Activated naive CD4-positive, alpha-beta T cell treated with anti-CD3 and anti-CD28 coated beads, Interleukin-2, amount 50 U/mL, for 24 hours (primary cell): ENCODE measurements around the gene OBSL1.

Experiments used
- H3K27ac Mint-ChIP-seq: one replicate; pipeline ENCODE4 v1.8.0; 2021; ENCODE audit warnings: mild to moderate bottlenecking, mixed read lengths
- H3K27me3 Mint-ChIP-seq: one replicate; pipeline ENCODE4 v1.8.0; 2021; ENCODE audit warnings: mixed read lengths
- H3K36me3 Mint-ChIP-seq: one replicate; pipeline ENCODE4 v1.8.0; 2021; ENCODE audit warnings: mixed read lengths
- H3K4me1 Mint-ChIP-seq: one replicate; pipeline ENCODE4 v1.8.0; 2021; ENCODE audit warnings: mixed read lengths
- H3K4me3 Mint-ChIP-seq: one replicate; pipeline ENCODE4 v1.8.0; 2021; ENCODE audit warnings: mild to moderate bottlenecking, mixed read lengths
- H3K9me3 Mint-ChIP-seq: one replicate; pipeline ENCODE4 v1.8.0; 2021; ENCODE audit warnings: mixed read lengths

Gene OBSL1

DNA sequence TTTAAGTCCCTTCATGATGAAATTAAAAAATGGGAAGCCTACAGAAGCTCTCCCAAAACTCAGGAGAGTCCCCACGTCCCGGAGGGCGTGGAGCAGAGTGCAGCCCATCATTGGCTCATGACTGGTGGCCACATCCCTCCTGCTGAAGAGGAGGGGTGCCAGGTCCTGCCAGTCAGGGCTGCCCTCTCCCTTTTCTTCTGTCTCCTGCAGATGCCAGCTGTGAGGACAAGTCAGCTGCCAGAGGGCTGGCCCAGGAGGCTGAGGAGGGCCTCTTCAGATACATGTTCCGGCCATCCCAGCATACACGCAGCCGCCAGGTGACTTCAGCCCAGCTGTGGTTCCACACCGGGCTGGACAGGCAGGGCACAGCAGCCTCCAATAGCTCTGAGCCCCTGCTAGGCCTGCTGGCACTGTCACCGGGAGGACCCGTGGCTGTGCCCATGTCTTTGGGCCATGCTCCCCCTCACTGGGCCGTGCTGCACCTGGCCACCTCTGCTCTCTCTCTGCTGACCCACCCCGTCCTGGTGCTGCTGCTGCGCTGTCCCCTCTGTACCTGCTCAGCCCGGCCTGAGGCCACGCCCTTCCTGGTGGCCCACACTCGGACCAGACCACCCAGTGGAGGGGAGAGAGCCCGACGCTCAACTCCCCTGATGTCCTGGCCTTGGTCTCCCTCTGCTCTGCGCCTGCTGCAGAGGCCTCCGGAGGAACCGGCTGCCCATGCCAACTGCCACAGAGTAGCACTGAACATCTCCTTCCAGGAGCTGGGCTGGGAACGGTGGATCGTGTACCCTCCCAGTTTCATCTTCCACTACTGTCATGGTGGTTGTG is 3.4 kb upstream of the OBSL1 start:
- no peaks in the 10 kb centered on the region for H3K4me1 Mint-ChIP-seq
- no peak overlapping the region for H3K4me3 Mint-ChIP-seq
- H3K9me3 Mint-ChIP-seq = no peaks in the 10 kb centered on the region
- H3K27ac Mint-ChIP-seq = no peak overlapping the region
- H3K27me3 Mint-ChIP-seq = peaks cover 23% of the 10 kb centered on the region
- H3K36me3 Mint-ChIP-seq = no peaks in the 10 kb centered on the region

DNA sequence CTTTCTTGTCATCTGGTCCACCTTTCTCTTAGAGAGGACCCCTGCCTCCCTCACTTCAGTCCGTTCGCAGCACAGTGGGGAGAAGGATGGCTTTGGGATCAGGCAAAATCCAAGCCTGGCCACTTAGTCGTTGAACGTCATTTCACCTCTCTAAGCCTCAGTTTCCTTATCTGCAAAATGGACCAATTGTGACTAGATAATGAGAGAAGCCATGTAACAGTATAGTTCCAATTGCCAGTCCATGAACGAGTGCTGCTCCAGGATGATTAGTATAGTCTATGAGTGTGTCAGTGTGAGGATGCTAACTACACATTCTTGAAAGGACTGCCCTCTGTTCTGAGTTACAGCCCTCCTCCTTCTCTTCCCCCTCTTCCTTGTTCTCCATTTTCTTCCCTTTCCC is 1.8 kb upstream of the OBSL1 start:
- no peak overlapping the region for H3K4me3 Mint-ChIP-seq
- H3K9me3 Mint-ChIP-seq = no peaks in the 10 kb centered on the region
- H3K27ac Mint-ChIP-seq = peak overlapping the region; percentile 35
- no peaks in the 10 kb centered on the region for H3K4me1 Mint-ChIP-seq
- peaks cover 32% of the 10 kb centered on the region for H3K27me3 Mint-ChIP-seq
- no peaks in the 10 kb centered on the region for H3K36me3 Mint-ChIP-seq

DNA sequence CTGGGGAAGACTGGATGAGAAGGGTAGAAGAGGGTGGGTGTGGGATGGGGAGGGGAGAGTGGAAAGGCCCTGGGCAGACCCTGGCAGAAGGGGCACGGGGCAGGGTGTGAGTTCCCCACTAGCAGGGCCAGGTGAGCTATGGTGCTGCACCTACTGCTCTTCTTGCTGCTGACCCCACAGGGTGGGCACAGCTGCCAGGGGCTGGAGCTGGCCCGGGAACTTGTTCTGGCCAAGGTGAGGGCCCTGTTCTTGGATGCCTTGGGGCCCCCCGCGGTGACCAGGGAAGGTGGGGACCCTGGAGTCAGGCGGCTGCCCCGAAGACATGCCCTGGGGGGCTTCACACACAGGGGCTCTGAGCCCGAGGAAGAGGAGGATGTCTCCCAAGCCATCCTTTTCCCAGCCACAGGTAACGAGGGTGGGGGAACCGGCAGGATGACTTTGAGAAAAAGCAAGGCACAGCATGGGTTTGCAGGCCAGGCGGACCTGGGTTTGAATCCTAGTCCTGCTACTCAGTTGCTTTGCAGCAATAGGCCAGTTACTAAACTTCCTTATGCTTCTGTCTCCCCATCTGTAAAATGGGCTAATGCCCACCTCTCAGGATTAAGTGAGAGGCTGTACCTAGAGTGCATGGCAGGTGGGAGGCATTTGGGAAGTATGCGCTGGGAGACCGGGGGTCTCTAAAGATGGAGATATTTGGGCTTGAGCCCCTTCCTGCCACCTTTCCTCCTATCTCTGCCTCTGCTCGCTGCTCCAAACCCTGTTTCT is 1.1 kb upstream of the OBSL1 start, which contains the start of gene INHA:
INHA (plus strand) TSS at position 74 of the 765 bp plus-strand sequence; CDS start at position 139, 65 bp downstream.
- H3K4me1 Mint-ChIP-seq = no peaks in the 10 kb centered on the region
- no peak within 1 kb of the TSS for H3K4me3 Mint-ChIP-seq
- no peaks in the 10 kb centered on the region for H3K36me3 Mint-ChIP-seq
- H3K27me3 Mint-ChIP-seq = peaks cover 33% of the 10 kb centered on the region
- H3K9me3 Mint-ChIP-seq = no peaks in the 10 kb centered on the region
- no peak within 1 kb of the TSS for H3K27ac Mint-ChIP-seq

DNA sequence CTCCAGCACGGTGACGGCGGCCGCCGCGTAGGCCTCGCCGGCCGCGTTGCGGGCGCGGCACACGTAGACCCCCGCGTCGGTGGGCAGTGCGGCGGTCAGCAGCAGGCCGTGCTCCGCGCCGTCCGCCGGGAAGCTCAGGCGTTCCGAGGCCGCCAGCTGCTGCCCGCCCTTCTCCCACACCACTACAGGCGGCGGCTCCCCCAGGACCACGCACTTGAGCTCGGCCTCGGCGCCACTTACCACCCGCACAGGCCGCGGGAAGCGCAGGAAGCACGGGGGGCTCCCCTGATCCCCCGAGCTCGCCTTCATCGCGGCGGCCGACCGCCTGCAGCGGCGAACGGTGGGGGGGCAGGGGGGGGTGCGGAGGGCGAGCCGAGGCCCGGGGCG is 422 bp downstream of the OBSL1 start:
- H3K9me3 Mint-ChIP-seq = no peaks in the 10 kb centered on the region
- no peak overlapping the region for H3K27ac Mint-ChIP-seq
- no peaks in the 10 kb centered on the region for H3K4me1 Mint-ChIP-seq
- H3K27me3 Mint-ChIP-seq = peaks cover 30% of the 10 kb centered on the region
- no peak overlapping the region for H3K4me3 Mint-ChIP-seq
- no peaks in the 10 kb centered on the region for H3K36me3 Mint-ChIP-seq

DNA sequence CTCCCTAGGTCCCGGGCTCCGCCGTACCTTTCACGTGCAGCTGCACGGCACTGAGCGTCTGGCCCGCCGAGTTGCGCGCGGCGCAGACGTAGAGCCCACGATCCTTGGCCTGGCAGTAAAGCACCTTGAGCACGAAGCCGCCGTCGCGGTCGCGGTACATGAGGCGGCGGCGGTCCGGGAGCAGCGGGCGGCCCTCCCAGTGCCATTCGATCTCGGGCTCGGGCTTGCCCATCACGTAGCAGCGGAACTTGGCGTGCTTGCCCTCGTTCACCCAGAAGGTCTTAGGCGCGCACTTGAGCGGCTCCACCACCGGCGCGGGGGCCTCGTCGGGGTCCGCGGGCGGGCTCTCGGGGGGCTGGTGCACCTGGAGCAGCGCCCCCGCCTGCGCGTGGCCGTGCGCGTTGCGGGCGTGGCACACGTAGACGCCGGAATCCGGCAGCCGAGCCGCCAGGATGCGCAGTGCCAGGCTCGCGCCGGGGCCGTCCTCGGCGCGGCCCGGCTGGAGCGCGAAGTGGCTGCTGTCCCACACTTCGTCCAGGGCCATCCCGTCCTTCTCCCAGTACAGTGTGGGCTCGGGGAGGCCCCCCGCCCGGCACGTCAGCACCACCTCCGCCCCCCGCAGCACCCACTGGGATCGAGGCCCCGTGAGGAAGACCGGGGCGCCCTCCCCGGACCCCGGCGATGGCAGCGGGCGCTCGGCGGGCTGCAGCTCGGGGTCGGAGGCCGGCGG is 980 bp downstream of the OBSL1 start:
- no peak overlapping the region for H3K27ac Mint-ChIP-seq
- H3K9me3 Mint-ChIP-seq = no peaks in the 10 kb centered on the region
- H3K36me3 Mint-ChIP-seq = no peaks in the 10 kb centered on the region
- H3K4me1 Mint-ChIP-seq = no peaks in the 10 kb centered on the region
- peak overlapping the region; percentile 56 for H3K4me3 Mint-ChIP-seq
- H3K27me3 Mint-ChIP-seq = peaks cover 28% of the 10 kb centered on the region

DNA sequence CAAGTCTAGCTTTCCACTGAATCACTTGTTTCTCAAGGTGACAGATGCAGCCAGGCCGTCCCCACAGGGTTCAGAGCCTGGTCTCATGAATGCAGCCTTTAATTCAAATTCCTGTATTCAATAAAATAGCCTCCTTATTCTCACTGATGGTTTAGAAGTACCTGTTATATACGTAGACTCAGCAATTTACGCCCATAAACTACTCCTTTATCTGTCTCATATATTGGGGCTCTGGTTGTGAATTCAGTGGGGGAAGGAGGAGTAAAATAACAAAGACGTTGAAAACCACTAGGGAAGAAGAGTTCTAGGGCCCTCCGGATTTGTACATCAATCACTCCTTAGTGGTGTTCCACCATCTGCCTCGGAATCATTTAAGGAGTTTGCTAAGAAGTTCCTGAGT is 1.7 kb downstream of the OBSL1 start:
- Mint-ChIP-seq H3K27me3 (peaks cover 25% of the 10 kb centered on the region), H3K36me3 (no peaks in the 10 kb centered on the region), H3K9me3 (no peaks in the 10 kb centered on the region), H3K27ac (no peak overlapping the region), H3K4me3 (peak overlapping the region; percentile 56), H3K4me1 (no peaks in the 10 kb centered on the region)

DNA sequence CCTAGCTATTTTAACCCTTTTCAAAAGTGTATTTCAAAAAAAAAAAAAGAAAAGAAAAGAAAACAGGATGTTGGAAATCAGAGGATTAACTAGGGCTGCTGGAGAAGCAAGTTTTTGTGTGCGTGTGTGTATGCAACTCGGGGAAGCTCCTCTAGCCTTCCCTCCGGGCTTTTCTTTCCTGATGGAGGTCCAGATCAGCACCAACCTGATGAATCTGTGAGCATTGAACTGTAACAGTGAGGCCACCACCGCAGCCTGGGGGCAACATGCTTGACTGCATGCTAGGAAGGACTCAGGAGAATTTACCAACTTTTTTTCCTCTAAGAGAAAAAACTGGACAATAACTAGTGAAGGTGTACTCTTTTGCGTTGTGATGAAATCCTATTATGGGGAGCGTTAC is 2.3 kb downstream of the OBSL1 start:
- no peak overlapping the region for H3K4me3 Mint-ChIP-seq
- H3K9me3 Mint-ChIP-seq = no peaks in the 10 kb centered on the region
- H3K4me1 Mint-ChIP-seq = no peaks in the 10 kb centered on the region
- H3K27me3 Mint-ChIP-seq = peaks cover 30% of the 10 kb centered on the region
- H3K27ac Mint-ChIP-seq = no peak overlapping the region
- H3K36me3 Mint-ChIP-seq = no peaks in the 10 kb centered on the region

DNA sequence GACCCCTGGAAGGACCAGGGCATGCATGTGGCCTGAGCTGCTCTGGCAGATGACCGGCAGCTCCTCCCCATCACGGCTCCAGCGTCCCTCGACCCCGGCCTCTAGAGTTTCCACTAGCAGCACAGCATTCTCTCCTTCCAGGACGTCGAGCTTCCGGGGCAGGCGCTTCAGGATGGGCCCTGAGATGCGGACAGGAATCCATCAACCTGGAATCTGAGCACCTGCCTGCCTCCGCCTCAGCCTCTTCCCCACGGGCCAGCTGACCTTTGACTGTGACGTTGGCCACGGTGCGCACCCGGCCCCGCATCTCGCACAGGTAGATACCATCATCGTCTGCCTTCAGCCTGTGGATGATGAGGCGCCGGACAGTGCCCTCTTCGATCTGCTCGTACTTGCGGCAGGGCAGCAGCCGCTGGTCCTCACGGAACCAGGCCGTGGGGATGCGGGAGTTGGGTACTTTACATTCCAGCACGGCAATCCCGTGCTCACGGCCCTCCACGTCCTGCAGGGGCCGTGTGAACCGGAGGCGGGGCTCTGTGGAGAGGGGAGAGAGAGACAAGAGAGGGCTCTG is 3.5 kb downstream of the OBSL1 start:
- H3K27me3 Mint-ChIP-seq = peaks cover 25% of the 10 kb centered on the region
- H3K4me1 Mint-ChIP-seq = no peaks in the 10 kb centered on the region
- H3K9me3 Mint-ChIP-seq = no peaks in the 10 kb centered on the region
- H3K27ac Mint-ChIP-seq = no peak overlapping the region
- no peak overlapping the region for H3K4me3 Mint-ChIP-seq
- no peaks in the 10 kb centered on the region for H3K36me3 Mint-ChIP-seq

DNA sequence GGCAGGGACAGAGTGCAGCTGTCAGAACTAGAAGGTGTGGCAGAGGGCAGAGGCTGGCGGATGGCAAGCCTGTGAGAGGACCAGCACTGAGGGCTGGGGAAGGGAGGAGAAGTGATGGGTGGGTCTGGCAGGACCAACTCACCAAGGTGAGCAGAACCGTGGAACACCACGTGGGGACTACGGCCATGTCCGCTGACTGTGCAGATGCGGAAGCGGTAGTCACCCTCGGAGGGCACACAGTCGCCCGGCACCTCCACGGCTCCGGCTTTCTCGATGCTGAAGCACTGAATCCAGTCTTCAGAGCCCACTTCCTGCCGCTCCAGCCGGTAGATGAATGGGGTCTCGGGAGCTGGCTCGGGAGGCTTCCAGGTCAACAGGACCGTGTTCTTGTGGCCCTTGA is 4.2 kb downstream of the OBSL1 start:
- no peaks in the 10 kb centered on the region for H3K36me3 Mint-ChIP-seq
- H3K27ac Mint-ChIP-seq = no peak overlapping the region
- H3K4me3 Mint-ChIP-seq = no peak overlapping the region
- H3K4me1 Mint-ChIP-seq = no peaks in the 10 kb centered on the region
- peaks cover 24% of the 10 kb centered on the region for H3K27me3 Mint-ChIP-seq
- no peaks in the 10 kb centered on the region for H3K9me3 Mint-ChIP-seq

DNA sequence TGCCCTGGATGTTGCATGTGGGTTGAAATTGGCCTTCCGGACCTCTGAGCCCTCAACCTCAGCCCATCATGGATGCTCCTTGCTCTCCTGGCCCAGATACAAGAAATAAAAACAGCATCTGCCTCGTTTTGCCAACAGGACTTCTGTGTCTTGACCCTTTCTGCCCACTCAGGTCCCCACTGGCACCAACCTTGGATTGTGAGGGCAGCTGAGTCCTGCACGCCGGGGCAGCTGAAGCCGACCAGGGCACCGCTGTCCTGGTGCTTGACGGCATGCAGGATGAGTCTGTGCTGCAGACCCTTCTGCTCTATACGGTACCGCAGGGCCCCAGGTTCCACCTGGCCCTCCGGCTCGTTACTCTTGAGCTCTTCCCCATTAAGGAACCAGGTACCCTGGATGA is 4.7 kb downstream of the OBSL1 start:
- H3K27me3 Mint-ChIP-seq = peaks cover 19% of the 10 kb centered on the region
- H3K36me3 Mint-ChIP-seq = no peaks in the 10 kb centered on the region
- H3K4me1 Mint-ChIP-seq = no peaks in the 10 kb centered on the region
- no peaks in the 10 kb centered on the region for H3K9me3 Mint-ChIP-seq
- no peak overlapping the region for H3K27ac Mint-ChIP-seq
- no peak overlapping the region for H3K4me3 Mint-ChIP-seq

DNA sequence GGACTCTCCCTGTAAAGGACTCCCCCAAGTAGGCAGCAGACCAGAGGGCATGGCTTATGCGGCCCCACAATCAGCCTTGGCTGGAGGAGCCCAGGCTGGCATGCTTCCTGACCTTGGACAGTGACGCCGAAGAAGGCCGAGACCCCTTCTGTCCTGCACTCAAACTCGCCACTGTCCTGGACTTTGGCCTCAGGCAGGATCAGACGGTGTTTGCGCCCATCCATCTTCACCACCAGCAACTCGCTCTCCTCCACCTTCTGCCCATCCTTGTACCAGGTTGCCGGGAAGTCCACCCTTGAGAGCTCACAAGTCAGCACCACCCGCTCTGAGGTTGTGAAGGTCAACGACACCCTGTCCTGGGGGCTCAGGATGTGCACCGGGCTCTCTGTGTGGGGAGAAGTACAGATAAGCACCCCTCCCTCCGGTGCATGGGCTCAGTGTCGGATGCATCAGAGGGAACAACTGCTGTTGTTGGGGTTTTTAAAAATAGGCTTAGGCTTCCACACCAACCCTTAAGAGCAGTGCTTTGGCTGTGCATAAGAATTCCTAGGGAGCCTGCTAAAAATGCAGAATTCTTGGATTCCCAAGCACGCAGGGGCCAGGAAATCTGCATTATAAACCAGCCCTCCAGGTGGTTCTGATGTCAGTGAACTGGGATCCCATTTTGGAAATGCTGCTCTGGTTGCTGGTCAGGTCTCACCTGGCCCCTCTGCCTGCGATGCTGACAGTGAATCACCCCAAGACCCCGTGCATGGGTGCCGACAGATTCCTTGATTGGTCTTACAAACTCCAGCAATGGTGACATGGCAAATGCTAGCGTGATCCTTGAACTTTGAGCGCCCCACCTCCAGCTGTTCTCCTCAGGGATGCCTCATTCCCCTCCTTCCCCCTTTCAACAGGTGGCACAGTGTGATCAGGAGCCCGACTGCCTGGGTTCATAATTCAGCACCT is 5.9 kb downstream of the OBSL1 start:
- no peaks in the 10 kb centered on the region for H3K9me3 Mint-ChIP-seq
- H3K27me3 Mint-ChIP-seq = peaks cover 21% of the 10 kb centered on the region
- no peak overlapping the region for H3K4me3 Mint-ChIP-seq
- no peaks in the 10 kb centered on the region for H3K36me3 Mint-ChIP-seq
- no peaks in the 10 kb centered on the region for H3K4me1 Mint-ChIP-seq
- no peak overlapping the region for H3K27ac Mint-ChIP-seq

DNA sequence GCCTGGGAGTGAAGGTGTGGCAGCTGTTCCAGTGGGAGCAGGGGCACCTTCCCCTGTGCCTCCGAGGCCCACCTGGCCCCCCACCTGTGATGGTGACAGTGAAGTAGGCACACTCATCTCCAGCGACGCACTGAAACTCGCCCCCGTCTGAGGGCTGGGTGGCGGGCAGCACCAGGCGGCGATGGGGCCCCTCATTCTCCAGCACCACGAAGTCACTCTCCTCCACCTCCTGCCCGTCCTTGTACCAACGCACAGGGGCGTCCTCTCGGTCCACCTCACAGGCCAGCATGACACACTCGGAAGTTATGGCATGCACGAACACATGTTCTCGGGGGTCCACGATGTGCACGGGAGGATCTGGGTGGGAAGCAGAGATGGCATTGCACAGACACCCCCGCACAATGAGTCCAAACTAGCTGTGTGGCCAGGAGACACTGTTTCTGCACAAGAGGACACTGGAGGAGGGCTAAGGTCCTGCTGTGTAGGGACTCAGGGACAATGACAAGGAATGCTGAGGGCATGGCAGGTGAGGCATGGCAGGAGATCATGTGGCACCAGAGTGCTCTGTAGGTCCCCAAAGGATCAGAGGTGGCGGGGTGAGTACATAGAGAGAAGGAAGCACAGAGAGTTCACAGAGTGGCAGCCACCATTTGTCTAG is 7.9 kb downstream of the OBSL1 start:
- Mint-ChIP-seq H3K27ac (no peak overlapping the region), H3K9me3 (no peaks in the 10 kb centered on the region), H3K36me3 (no peaks in the 10 kb centered on the region), H3K27me3 (peaks cover 13% of the 10 kb centered on the region), H3K4me3 (no peak overlapping the region), H3K4me1 (no peaks in the 10 kb centered on the region)

DNA sequence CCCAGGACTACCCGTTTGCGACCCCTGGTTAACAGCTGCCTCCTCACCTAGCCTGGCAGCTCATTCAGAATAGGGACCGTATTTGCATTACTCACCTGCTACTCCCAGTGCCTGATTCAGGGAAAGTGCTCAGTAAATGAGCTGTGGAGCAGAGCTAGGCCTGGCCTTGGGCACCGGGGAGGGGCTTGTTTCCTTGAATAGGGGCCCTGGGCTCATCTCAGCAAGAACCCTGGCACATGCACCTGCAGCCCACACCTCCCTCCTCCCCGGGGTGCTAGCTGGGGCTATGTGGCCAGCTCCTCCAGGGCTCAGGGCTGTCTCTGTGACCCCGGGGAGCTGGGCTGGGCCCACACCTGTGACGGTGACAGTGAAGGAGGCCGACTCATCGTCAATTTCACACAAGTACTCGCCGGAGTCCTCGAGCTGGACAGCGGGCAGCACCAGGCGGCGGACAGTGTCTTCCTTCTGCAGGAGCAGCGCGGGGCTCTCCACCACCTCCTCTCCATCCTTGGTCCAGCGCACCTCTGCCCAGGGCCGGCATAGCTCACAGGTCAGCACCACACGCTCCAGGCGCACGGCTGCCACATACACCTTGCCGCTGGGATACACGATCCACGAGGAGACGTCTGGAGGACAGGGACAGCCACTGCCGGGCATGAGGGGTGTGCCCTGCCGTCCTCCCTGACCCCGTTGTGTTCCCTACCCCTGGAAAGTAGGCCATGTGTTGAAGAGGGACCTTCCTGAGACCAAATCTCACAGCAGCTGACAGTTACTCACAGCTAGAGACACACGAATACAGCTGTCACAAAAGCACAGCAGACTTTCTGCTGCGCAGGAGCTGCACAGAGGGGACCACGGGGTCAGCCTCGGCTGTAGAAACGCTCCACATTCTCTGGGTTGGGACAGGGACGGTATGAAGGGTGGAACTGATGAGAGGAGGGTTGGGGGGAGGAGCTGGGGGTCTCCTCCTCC is 9.0 kb downstream of the OBSL1 start:
- H3K27me3 Mint-ChIP-seq = peaks cover 9% of the 10 kb centered on the region
- H3K27ac Mint-ChIP-seq = no peak overlapping the region
- no peaks in the 10 kb centered on the region for H3K4me1 Mint-ChIP-seq
- H3K9me3 Mint-ChIP-seq = no peaks in the 10 kb centered on the region
- no peak overlapping the region for H3K4me3 Mint-ChIP-seq
- H3K36me3 Mint-ChIP-seq = no peaks in the 10 kb centered on the region
